Tibial nerve (tissue), 4 donors: ENCODE measurements around the gene SBNO2. TPM values are rescaled to one million over a fixed set of nuclear protein-coding genes. Genes with fewer than 3 reads are reported as not detected.

Experiments
- DNase-seq, 2 donors: peaks; one replicate each; pipeline ENCODE4 v3.0.0-alpha.2; 2019; ENCODE audit warnings: low spot score in 2 of 2
- H3K27ac ChIP-seq, 4 donors: fragments of 200-600 bp; sonication (generic) in 3 of 4; one replicate each; pipeline ENCODE4 v1.5.1; 2017 to 2019; ENCODE audit warnings: mild to moderate bottlenecking in 1 of 4
- H3K27me3 ChIP-seq, 2 donors: fragments of 200-600 bp; sonication (generic) in 1 of 2; one replicate each; pipeline versions ENCODE4 v1.5.1 to v1.6.0; 2017 to 2019
- H3K36me3 ChIP-seq, 3 donors: fragments of 200-600 bp; sonication (generic); one replicate each; pipeline ENCODE4 v1.5.1; 2018 to 2019
- H3K4me1 ChIP-seq, 4 donors: fragments of 200-600 bp; sonication (generic) in 3 of 4; one replicate each; pipeline ENCODE4 v1.5.1; 2017 to 2019
- H3K4me3 ChIP-seq, 4 donors: fragments of 200-600 bp; sonication (generic) in 3 of 4; one replicate each; pipeline ENCODE4 v1.5.1; 2017 to 2019; ENCODE audit warnings: mild to moderate bottlenecking in 1 of 4, moderate library complexity in 1 of 4
- H3K9me3 ChIP-seq, 4 donors: fragments of 200-600 bp; sonication (generic) in 3 of 4; one replicate each; pipeline ENCODE4 v1.5.1; 2017 to 2019
- EP300 ChIP-seq, 2 donors: sonication (generic); formaldehyde crosslinking; IDR thresholded peaks; one replicate each; pipeline ENCODE4 v1.6.1; 2017; ENCODE audit warnings: antibody characterized with exemption in 2 of 2, mild to moderate bottlenecking in 1 of 2
- POLR2A ChIP-seq, 2 donors: fragments of 450-650 bp; IDR thresholded peaks; one replicate each; pipeline ENCODE4 v1.6.1; 2017; ENCODE audit warnings: antibody characterized with exemption in 2 of 2, mild to moderate bottlenecking in 2 of 2, moderate library complexity in 2 of 2
- WGBS, 2 donors: methylation state at CpG; one replicate each; pipeline ENCODE4 v1.1.5; 2018; 5-methylcytosine and 5-hydroxymethylcytosine counted together
- total RNA-seq, 4 donors: library from RNA; depleted of rRNA; stranded (reverse); fragments of >200 nt; gene quantifications; one replicate each; pipeline ENCODE4 v1.1.0, GENCODE V29; 2016
- TF ChIP-seq, protein P1 (sequence below), 5 experiments: fragments of 200-600 bp in 3 of 5; fragments of 450-650 bp in 2 of 5; sonication (generic) in 3 of 5; IDR thresholded peaks; one replicate each; pipeline ENCODE4 v1.5.1; 2016 to 2019; ENCODE audit warnings: antibody characterized with exemption in 5 of 5, mild to moderate bottlenecking in 3 of 5, moderate library complexity in 2 of 5

The SBNO2 gene
- total RNA-seq, 4 donors from 2014 or later, result 26.6 to 105 (median 39.3) TPM

- Histone ChIP-seq H3K4me1 (peaks cover 0 to 33% (median 0%) of the 10 kb centered on the region in 4 donors), H3K36me3 (peaks cover 0 to 83% (median 0%) of the 10 kb centered on the region in 3 donors), H3K27me3 (no peaks in the 10 kb centered on the region), H3K4me3 (no peak overlapping the region), H3K9me3 (no peaks in the 10 kb centered on the region), H3K27ac (no peak overlapping the region)
- no peak for DNase-seq
- 95 to 96% methylated on average over 22 to 24 of the region's 26 CpGs for WGBS, 2 donors
- TF ChIP-seq POLR2A (IDR thresholded peaks at IDR 0.05) (no peak), EP300 (IDR thresholded peaks at IDR 0.05) (no peak)
- TF ChIP-seq, protein P1, sequence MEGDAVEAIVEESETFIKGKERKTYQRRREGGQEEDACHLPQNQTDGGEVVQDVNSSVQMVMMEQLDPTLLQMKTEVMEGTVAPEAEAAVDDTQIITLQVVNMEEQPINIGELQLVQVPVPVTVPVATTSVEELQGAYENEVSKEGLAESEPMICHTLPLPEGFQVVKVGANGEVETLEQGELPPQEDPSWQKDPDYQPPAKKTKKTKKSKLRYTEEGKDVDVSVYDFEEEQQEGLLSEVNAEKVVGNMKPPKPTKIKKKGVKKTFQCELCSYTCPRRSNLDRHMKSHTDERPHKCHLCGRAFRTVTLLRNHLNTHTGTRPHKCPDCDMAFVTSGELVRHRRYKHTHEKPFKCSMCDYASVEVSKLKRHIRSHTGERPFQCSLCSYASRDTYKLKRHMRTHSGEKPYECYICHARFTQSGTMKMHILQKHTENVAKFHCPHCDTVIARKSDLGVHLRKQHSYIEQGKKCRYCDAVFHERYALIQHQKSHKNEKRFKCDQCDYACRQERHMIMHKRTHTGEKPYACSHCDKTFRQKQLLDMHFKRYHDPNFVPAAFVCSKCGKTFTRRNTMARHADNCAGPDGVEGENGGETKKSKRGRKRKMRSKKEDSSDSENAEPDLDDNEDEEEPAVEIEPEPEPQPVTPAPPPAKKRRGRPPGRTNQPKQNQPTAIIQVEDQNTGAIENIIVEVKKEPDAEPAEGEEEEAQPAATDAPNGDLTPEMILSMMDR (IDR thresholded peaks at IDR 0.05), result no peak
Observed at GRCh38 chr19:1145635-1146411, 28.2 kb downstream of the SBNO2 start.

- DNase-seq, result no peak
- Histone ChIP-seq H3K27ac (no peak overlapping the region), H3K4me1 (peaks cover 0 to 22% (median 0%) of the 10 kb centered on the region in 4 donors), H3K27me3 (no peaks in the 10 kb centered on the region), H3K36me3 (peaks cover 0 to 83% (median 0%) of the 10 kb centered on the region in 3 donors), H3K9me3 (no peaks in the 10 kb centered on the region), H3K4me3 (no peak overlapping the region)
- 86 to 97% methylated on average over 1 of the region's 1 CpG for WGBS, 2 donors
- no peak for TF ChIP-seq POLR2A (IDR thresholded peaks at IDR 0.05)
- no peak for TF ChIP-seq EP300 (IDR thresholded peaks at IDR 0.05)
Observed at GRCh38 chr19:1144741-1145140, 29.3 kb downstream of the SBNO2 start.

DNA sequence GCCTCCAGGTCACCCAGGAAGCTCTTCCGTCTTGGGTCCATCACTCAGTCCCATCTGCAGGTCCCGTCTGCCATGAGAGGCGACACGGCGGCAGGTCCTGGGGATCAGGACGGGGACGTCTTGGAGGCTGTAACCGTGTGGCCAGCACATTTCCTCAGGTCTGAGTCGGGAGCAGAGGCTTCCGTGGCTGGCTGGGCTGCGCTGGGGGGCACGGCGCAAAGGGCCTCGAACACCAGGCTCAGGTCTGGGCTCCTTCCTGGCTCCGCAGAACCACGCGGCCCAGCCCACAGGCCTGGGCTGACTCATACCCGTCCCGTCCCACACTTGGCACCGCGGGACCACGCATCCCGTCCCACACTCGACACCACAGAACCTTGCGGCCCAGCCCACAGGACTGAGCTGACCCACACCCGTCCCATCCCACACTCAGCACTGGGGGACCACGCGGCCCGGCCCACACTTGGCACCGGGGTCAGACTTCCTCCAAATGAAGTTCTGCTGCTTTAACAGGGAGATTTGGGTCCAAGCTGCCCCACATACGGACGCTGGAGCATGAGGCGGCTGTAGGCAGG is 30.2 kb downstream of the SBNO2 start:
- TF ChIP-seq, protein P1 (IDR thresholded peaks at IDR 0.05), result no peak
- TF ChIP-seq EP300 (IDR thresholded peaks at IDR 0.05) (no peak), POLR2A (IDR thresholded peaks at IDR 0.05) (no peak)
- Histone ChIP-seq H3K9me3 (no peaks in the 10 kb centered on the region), H3K36me3 (peaks cover 0 to 84% (median 0%) of the 10 kb centered on the region in 3 donors), H3K4me1 (peaks cover 0 to 14% (median 0%) of the 10 kb centered on the region in 4 donors), H3K27me3 (no peaks in the 10 kb centered on the region), H3K4me3 (no peak overlapping the region), H3K27ac (no peak overlapping the region)
- DNase-seq, result no peak
- 90 to 94% methylated on average over 30 to 33 of the region's 33 CpGs for WGBS, 2 donors

DNA sequence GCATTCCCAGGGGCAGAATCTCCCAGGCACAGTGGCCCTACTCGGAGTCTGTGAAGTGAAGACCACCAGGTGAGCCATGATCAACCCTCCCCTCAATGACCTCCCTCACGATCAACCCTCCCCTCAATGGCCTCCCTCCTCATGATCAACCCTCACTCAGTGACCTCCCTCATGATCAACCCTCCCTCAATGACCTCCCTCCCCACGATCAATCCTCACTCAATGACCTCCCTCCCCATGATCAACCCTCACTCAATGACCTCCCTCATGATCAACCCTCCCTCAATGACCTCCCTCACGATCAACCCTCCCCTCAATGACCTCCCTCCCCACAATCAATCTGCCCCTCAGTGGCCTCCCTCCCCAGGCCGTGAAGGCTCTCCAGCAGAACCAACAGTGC is 32.1 kb downstream of the SBNO2 start:
- DNase-seq, result no peak
- H3K9me3 ChIP-seq, result no peaks in the 10 kb centered on the region
- H3K27ac ChIP-seq, result no peak overlapping the region
- H3K27me3 ChIP-seq, result no peaks in the 10 kb centered on the region
- 73 to 82% methylated on average over 5 of the region's 5 CpGs for WGBS, 2 donors
- TF ChIP-seq, protein P1 (IDR thresholded peaks at IDR 0.05), result no peak
- TF ChIP-seq EP300 (IDR thresholded peaks at IDR 0.05) (no peak), POLR2A (IDR thresholded peaks at IDR 0.05) (no peak)
- peaks cover 0 to 73% (median 0%) of the 10 kb centered on the region in 3 donors for H3K36me3 ChIP-seq
- peaks cover 0 to 3% (median 0%) of the 10 kb centered on the region in 4 donors for H3K4me1 ChIP-seq
- H3K4me3 ChIP-seq, result no peak overlapping the region

GRCh38 chr19:1140272-1141027 is 33.6 kb downstream of the SBNO2 start:
- WGBS, 2 donors, result 90 to 93% methylated on average over 31 to 32 of the region's 39 CpGs
- no peak for DNase-seq

More at GRCh38 chr19:1140272-1141027, 33.6 kb downstream of the SBNO2 start:
- TF ChIP-seq EP300 (IDR thresholded peaks at IDR 0.05) (no peak), POLR2A (IDR thresholded peaks at IDR 0.05) (no peak)
- TF ChIP-seq, protein P1 (IDR thresholded peaks at IDR 0.05), result no peak
- Histone ChIP-seq H3K4me1 (peaks cover 0 to 16% (median 5%) of the 10 kb centered on the region in 4 donors), H3K27ac (no peak overlapping the region), H3K27me3 (no peaks in the 10 kb centered on the region), H3K4me3 (no peak overlapping the region), H3K36me3 (peaks cover 0 to 68% (median 0%) of the 10 kb centered on the region in 3 donors), H3K9me3 (no peaks in the 10 kb centered on the region)
